ENCODE measurements around the gene SMARCAL1.

Gene SMARCAL1

DNA sequence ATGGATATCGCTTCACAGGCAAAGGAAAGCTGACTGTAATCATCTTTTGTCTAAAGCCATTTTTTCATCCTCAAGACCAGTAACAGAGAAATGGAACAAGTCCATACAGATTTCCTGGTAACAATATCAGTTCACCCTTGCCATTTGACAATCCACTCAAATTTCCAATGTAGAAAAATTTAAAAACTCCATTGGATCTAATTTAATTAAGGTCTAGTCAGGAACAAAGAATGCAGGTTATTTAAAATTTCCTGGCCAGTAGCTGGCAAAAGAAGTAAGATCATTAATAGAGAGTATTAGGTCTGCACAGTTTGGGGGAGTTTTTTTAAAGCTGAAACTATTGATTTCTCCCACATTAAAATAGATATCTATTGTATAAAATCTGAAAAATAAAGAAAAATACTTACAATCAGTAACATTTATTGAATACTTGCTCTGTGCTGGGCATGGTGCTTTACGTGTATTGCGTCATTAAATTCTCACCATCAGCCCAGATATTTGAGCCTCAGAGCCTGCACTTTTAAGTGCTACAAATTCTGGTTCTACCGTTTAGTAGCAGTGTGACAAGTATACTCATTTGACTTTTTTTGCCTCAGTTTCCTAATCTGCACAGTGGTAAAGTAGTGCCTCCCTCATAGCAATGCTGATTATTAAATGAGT lies 41.8 kb downstream of the SMARCAL1 start:
- TF ChIP-seq TEAD4 (IDR thresholded peaks at IDR 0.05) (no peak), TCF12 (IDR thresholded peaks at IDR 0.05; ENCODE audit: low read depth) (no peak), FOXM1 (IDR thresholded peaks at IDR 0.05; ENCODE audit: borderline replicate concordance, low read depth) (no peak), YY1 (IDR thresholded peaks at IDR 0.05; ENCODE audit: low read depth) (no peak), RAD21 (IDR thresholded peaks at IDR 0.05; ENCODE audit: low read depth) (no peak), EGR1 (IDR thresholded peaks at IDR 0.05) (no peak), NFIC (IDR thresholded peaks at IDR 0.05) (no peak), TAF1 (IDR thresholded peaks at IDR 0.05; ENCODE audit: low read depth) (no peak), CREB1 (IDR thresholded peaks at IDR 0.05; ENCODE audit: low read depth) (no peak), CEBPB (IDR thresholded peaks at IDR 0.05) (no peak), ZBTB7A (IDR thresholded peaks at IDR 0.05; ENCODE audit: low read depth) (no peak), EP300 (IDR thresholded peaks at IDR 0.05; ENCODE audit: borderline replicate concordance) (no peak)
- TF ChIP-seq, protein P1, sequence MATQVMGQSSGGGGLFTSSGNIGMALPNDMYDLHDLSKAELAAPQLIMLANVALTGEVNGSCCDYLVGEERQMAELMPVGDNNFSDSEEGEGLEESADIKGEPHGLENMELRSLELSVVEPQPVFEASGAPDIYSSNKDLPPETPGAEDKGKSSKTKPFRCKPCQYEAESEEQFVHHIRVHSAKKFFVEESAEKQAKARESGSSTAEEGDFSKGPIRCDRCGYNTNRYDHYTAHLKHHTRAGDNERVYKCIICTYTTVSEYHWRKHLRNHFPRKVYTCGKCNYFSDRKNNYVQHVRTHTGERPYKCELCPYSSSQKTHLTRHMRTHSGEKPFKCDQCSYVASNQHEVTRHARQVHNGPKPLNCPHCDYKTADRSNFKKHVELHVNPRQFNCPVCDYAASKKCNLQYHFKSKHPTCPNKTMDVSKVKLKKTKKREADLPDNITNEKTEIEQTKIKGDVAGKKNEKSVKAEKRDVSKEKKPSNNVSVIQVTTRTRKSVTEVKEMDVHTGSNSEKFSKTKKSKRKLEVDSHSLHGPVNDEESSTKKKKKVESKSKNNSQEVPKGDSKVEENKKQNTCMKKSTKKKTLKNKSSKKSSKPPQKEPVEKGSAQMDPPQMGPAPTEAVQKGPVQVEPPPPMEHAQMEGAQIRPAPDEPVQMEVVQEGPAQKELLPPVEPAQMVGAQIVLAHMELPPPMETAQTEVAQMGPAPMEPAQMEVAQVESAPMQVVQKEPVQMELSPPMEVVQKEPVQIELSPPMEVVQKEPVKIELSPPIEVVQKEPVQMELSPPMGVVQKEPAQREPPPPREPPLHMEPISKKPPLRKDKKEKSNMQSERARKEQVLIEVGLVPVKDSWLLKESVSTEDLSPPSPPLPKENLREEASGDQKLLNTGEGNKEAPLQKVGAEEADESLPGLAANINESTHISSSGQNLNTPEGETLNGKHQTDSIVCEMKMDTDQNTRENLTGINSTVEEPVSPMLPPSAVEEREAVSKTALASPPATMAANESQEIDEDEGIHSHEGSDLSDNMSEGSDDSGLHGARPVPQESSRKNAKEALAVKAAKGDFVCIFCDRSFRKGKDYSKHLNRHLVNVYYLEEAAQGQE (IDR thresholded peaks at IDR 0.05; ENCODE audit: low read depth), result no peak
- TF ChIP-seq, protein P2, sequence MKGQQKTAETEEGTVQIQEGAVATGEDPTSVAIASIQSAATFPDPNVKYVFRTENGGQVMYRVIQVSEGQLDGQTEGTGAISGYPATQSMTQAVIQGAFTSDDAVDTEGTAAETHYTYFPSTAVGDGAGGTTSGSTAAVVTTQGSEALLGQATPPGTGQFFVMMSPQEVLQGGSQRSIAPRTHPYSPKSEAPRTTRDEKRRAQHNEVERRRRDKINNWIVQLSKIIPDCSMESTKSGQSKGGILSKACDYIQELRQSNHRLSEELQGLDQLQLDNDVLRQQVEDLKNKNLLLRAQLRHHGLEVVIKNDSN (IDR thresholded peaks at IDR 0.05), result no peak
- TF ChIP-seq, protein P3, sequence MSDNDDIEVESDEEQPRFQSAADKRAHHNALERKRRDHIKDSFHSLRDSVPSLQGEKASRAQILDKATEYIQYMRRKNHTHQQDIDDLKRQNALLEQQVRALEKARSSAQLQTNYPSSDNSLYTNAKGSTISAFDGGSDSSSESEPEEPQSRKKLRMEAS (IDR thresholded peaks at IDR 0.05), result no peak

DNA sequence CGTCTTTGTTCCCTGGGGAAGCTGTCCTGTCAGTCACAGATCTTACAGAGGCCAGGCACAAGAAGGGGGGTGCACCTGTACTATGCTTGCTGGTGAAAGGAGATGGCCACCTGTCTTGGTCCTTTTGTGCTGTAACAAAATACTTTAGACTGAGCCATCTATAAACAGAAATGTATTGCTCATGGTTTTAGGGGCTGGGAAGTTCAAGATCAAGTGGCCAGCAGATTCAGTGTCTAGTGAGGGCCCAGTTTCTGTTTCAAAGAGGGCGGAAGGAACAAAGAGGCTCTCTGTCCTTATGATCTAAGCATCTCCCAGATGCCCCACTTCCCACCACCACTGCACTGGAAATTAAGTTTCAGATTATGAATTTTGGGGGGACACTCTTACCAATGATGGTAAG lies 50.9 kb downstream of the SMARCAL1 start:
- TF ChIP-seq CEBPB (IDR thresholded peaks at IDR 0.05) (no peak), EP300 (IDR thresholded peaks at IDR 0.05; ENCODE audit: borderline replicate concordance) (no peak), RAD21 (IDR thresholded peaks at IDR 0.05; ENCODE audit: low read depth) (no peak), EGR1 (IDR thresholded peaks at IDR 0.05) (no peak), TCF12 (IDR thresholded peaks at IDR 0.05; ENCODE audit: low read depth) (no peak), NFIC (IDR thresholded peaks at IDR 0.05) (no peak)
- TF ChIP-seq, protein P1 (IDR thresholded peaks at IDR 0.05; ENCODE audit: low read depth), result no peak

DNA sequence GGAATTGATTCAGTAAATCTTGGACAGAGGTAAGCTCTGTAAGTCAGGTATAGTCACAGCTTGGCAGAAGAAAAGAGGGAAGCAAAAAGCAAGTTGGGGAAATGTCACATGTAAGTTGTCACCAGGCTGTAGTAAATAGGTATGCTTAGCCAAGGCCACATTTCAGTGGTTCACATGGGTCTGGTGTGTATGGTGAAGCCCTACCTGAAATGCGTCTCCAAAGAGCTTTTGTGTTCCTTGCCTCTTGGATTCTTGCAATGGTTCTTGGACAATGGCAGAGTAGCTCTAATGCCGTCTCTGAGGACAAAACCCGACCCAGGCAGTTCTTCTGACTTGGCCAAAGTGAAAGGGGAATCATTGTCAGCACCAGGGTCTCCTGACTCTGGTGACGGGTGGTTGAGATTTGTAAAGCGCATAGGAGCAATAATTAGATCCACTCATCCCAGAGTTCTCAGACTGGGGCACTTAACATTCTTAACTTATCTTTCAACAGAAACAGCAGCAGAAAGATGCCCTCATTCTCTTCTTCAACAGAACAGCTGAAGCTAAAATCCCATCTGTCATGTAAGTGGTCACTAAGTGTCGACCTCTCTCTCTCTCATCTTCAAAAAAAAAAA lies 51.9 kb downstream of the SMARCAL1 start:
- TF ChIP-seq, protein P3 (IDR thresholded peaks at IDR 0.05), result no peak
- TF ChIP-seq CEBPB (IDR thresholded peaks at IDR 0.05), result no peak
- TF ChIP-seq, protein P1 (IDR thresholded peaks at IDR 0.05; ENCODE audit: low read depth), result no peak

DNA sequence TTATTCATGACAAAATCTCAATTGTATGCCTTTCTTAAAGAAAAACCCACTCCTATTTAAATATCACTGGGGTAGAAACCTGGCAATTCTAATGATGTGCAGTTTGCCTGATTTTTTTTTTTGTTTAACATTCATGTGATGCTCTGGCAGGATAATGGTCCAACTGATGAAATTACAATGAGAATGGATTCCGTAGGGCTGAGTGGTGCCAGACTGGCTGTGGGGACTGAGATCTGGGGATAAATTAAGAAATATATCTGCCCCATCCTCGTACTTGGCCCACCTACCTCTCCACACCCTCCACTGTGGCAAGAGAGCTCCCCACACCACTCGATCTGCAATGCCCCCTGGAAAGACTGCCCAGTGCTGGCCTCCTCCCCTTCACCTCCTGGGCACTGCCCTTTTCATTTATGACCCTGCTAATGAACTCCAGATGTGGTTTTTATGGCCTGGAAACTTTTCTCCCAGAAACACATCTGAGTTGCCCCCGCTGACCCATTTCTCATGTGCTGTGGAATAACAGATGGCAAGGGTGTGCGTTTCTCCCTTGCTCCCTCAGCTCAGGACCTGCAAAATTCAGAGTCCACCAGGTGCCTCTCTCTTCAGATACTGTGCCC lies 53.4 kb downstream of the SMARCAL1 start:
- no peak for TF ChIP-seq TAF1 (IDR thresholded peaks at IDR 0.05; ENCODE audit: low read depth)
- TF ChIP-seq ZBTB7A (IDR thresholded peaks at IDR 0.05; ENCODE audit: low read depth), result no peak
- TF ChIP-seq YY1 (IDR thresholded peaks at IDR 0.05; ENCODE audit: low read depth), result no peak
- no peak for TF ChIP-seq EP300 (IDR thresholded peaks at IDR 0.05; ENCODE audit: borderline replicate concordance)
- TF ChIP-seq, protein P2 (IDR thresholded peaks at IDR 0.05), result no peak
- no peak for TF ChIP-seq CEBPB (IDR thresholded peaks at IDR 0.05)
- no peak for TF ChIP-seq RAD21 (IDR thresholded peaks at IDR 0.05; ENCODE audit: low read depth)
- TF ChIP-seq NFIC (IDR thresholded peaks at IDR 0.05), result no peak
- TF ChIP-seq FOXM1 (IDR thresholded peaks at IDR 0.05; ENCODE audit: borderline replicate concordance, low read depth), result no peak
- no peak for TF ChIP-seq TCF12 (IDR thresholded peaks at IDR 0.05; ENCODE audit: low read depth)
- no peak for TF ChIP-seq TEAD4 (IDR thresholded peaks at IDR 0.05)
- TF ChIP-seq, protein P3 (IDR thresholded peaks at IDR 0.05), result no peak
- no peak for TF ChIP-seq EGR1 (IDR thresholded peaks at IDR 0.05)
- TF ChIP-seq CREB1 (IDR thresholded peaks at IDR 0.05; ENCODE audit: low read depth), result no peak
- TF ChIP-seq, protein P1 (IDR thresholded peaks at IDR 0.05; ENCODE audit: low read depth), result no peak

Measured in Ishikawa (cell line).